Right atrium auricular region (tissue), 2 donors: ENCODE data around the gene FOXA2. TPM values are rescaled to one million over a fixed set of nuclear protein-coding genes. Genes with fewer than 3 reads are reported as not detected.
"Not testable (repeated sequence)": the region's sequence is repeated elsewhere in the genome, so short reads cannot be mapped to it uniquely, and the experiment has no call there.

Experiments used
- DNase-seq: peaks from one replicate; pipeline ENCODE4 v3.0.0-alpha.2; 2019; ENCODE audit warnings: low spot score
- H3K27ac ChIP-seq, 2 donors: fragments of 200-600 bp; sonication (generic); 1 replicate in 1 of 2; 2 replicates in 1 of 2; pipeline ENCODE4 v1.5.1; 2016 to 2019
- H3K27me3 ChIP-seq, 2 donors: fragments of 200-600 bp; sonication (generic); one replicate each; pipeline versions ENCODE4 v1.5.1 to v1.6.0; 2017 to 2019
- H3K36me3 ChIP-seq: fragments of 200-600 bp; sonication (generic); one replicate; pipeline ENCODE4 v1.5.1; 2016
- H3K4me1 ChIP-seq, 2 donors: fragments of 200-600 bp; sonication (generic); one replicate each; pipeline versions ENCODE4 v1.5.1 to v1.6.0; 2017 to 2019
- H3K4me3 ChIP-seq, 2 donors: fragments of 200-600 bp; sonication (generic); 1 replicate in 1 of 2; 2 replicates in 1 of 2; pipeline ENCODE4 v1.5.1; 2017 to 2019; ENCODE audit warnings: mild to moderate bottlenecking in 1 of 2, moderate library complexity in 1 of 2
- H3K9me3 ChIP-seq, 2 donors: fragments of 200-600 bp; sonication (generic); one replicate each; pipeline ENCODE4 v1.5.1; 2019
- CTCF ChIP-seq, 2 donors: fragments of 200-600 bp; sonication (generic); IDR thresholded peaks; one replicate each; pipeline ENCODE4 v1.5.1; 2019; ENCODE audit warnings: antibody characterized with exemption in 2 of 2
- total RNA-seq, 2 donors: library from RNA; depleted of rRNA; stranded (reverse); fragments of >200 nt; gene quantifications; one replicate each; pipeline ENCODE4 v1.1.0, GENCODE V29; 2016

Gene FOXA2
- total RNA-seq, 2 donors from 2014 or later: not detected

GRCh38 chr20:22611636-22612035 lies 27.3 kb upstream of the FOXA2 start:
- Histone ChIP-seq H3K27ac (no peak overlapping the region), H3K36me3 (no peaks in the 10 kb centered on the region), H3K27me3 (no peaks in the 10 kb centered on the region), H3K9me3 (no peaks in the 10 kb centered on the region), H3K4me3 (no peak overlapping the region), H3K4me1 (no peaks in the 10 kb centered on the region)
- DNase-seq: no peak
- TF ChIP-seq CTCF (IDR thresholded peaks at IDR 0.05): no peak

- Histone ChIP-seq H3K4me3 (no peak overlapping the region), H3K27me3 (no peaks in the 10 kb centered on the region), H3K27ac (no peak overlapping the region), H3K9me3 (no peaks in the 10 kb centered on the region), H3K36me3 (no peaks in the 10 kb centered on the region), H3K4me1 (no peaks in the 10 kb centered on the region)
- no peak for DNase-seq
- no peak for TF ChIP-seq CTCF (IDR thresholded peaks at IDR 0.05)
Observed at GRCh38 chr20:22607695-22608094, 23.3 kb upstream of the FOXA2 start.

GRCh38 chr20:22604815-22605214 lies 20.4 kb upstream of the FOXA2 start:
- no peaks in the 10 kb centered on the region for H3K4me1 ChIP-seq
- H3K27me3 ChIP-seq: no peaks in the 10 kb centered on the region
- H3K4me3 ChIP-seq: no peak overlapping the region
- TF ChIP-seq CTCF (IDR thresholded peaks at IDR 0.05): no peak
- H3K27ac ChIP-seq: no peak overlapping the region
- no peaks in the 10 kb centered on the region for H3K36me3 ChIP-seq
- DNase-seq: no peak
- H3K9me3 ChIP-seq: no peaks in the 10 kb centered on the region

GRCh38 chr20:22601361-22602141 lies 17.2 kb upstream of the FOXA2 start:
- Histone ChIP-seq H3K9me3 (no peaks in the 10 kb centered on the region), H3K36me3 (no peaks in the 10 kb centered on the region), H3K27me3 (no peaks in the 10 kb centered on the region), H3K27ac (no peak overlapping the region), H3K4me3 (no peak overlapping the region), H3K4me1 (no peaks in the 10 kb centered on the region)
- DNase-seq: no peak
- no peak for TF ChIP-seq CTCF (IDR thresholded peaks at IDR 0.05)

- H3K4me1 ChIP-seq, H3K36me3 ChIP-seq, H3K9me3 ChIP-seq, DNase-seq, H3K27me3 ChIP-seq, H3K27ac ChIP-seq, H3K4me3 ChIP-seq: not testable (repeated sequence)
Observed at GRCh38 chr20:22599258-22599657, 14.9 kb upstream of the FOXA2 start.

- Histone ChIP-seq H3K36me3 (no peaks in the 10 kb centered on the region), H3K4me1 (no peaks in the 10 kb centered on the region), H3K27ac (no peak overlapping the region), H3K27me3 (no peaks in the 10 kb centered on the region), H3K9me3 (no peaks in the 10 kb centered on the region), H3K4me3 (no peak overlapping the region)
- no peak for DNase-seq
- no peak for TF ChIP-seq CTCF (IDR thresholded peaks at IDR 0.05)
Observed at GRCh38 chr20:22597303-22597702, 12.9 kb upstream of the FOXA2 start.
